Fibroblast of the aortic adventitia (primary cell): ENCODE measurements around the gene PALLD. TPM values are rescaled to one million over a fixed set of nuclear protein-coding genes. Genes with fewer than 3 reads are reported as not detected.

Source experiments
- DNase-seq: peaks from one replicate; pipeline ENCODE4 v3.0.0-alpha.2; 2010; ENCODE audit warnings: low read depth
- H3K4me3 ChIP-seq: 2 replicates; pipeline ENCODE4 v1.5.1; 2011; ENCODE audit warnings: low read depth, mild to moderate bottlenecking, control low read depth, low read length, moderate library complexity
- total RNA-seq: library from RNA; depleted of rRNA; stranded (reverse); fragments of >200 nt; gene quantifications from 2 replicates; pipeline ENCODE4 v1.2.3, GENCODE V29; 2012; ENCODE audit warnings: low replicate concordance
- TF ChIP-seq, protein P1 (sequence below): IDR thresholded peaks from 2 replicates; pipeline ENCODE4 v1.5.1; 2011; ENCODE audit warnings: mild to moderate bottlenecking, low read length, control low read depth, inconsistent platforms; ENCODE audit not compliant: insufficient read depth

PALLD gene
- total RNA-seq, 1 donor, result 52.1 TPM

DNA sequence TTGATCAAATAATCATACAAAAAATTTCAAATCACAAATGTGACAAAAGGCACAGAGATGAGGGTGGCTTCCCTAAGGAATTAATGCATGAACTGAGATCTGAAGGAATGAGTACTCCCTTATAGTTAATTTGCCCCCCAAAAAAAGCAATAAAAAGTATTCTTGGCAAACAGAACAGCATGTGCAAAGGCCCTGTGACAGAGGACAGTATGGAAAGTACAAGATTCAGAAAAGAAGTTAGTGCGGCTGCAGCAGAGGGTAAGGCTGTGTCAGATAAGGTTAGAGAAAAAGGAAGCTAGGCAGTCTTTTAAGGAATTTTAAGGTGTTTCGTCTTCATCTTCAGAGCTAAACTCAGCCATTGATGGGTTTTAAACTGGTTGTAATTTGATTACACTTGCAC lies 23.9 kb upstream of the PALLD start:
- DNase-seq, result no peak
- H3K4me3 ChIP-seq, result no peak overlapping the region
- TF ChIP-seq, protein P1, sequence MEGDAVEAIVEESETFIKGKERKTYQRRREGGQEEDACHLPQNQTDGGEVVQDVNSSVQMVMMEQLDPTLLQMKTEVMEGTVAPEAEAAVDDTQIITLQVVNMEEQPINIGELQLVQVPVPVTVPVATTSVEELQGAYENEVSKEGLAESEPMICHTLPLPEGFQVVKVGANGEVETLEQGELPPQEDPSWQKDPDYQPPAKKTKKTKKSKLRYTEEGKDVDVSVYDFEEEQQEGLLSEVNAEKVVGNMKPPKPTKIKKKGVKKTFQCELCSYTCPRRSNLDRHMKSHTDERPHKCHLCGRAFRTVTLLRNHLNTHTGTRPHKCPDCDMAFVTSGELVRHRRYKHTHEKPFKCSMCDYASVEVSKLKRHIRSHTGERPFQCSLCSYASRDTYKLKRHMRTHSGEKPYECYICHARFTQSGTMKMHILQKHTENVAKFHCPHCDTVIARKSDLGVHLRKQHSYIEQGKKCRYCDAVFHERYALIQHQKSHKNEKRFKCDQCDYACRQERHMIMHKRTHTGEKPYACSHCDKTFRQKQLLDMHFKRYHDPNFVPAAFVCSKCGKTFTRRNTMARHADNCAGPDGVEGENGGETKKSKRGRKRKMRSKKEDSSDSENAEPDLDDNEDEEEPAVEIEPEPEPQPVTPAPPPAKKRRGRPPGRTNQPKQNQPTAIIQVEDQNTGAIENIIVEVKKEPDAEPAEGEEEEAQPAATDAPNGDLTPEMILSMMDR, result no peak

DNA sequence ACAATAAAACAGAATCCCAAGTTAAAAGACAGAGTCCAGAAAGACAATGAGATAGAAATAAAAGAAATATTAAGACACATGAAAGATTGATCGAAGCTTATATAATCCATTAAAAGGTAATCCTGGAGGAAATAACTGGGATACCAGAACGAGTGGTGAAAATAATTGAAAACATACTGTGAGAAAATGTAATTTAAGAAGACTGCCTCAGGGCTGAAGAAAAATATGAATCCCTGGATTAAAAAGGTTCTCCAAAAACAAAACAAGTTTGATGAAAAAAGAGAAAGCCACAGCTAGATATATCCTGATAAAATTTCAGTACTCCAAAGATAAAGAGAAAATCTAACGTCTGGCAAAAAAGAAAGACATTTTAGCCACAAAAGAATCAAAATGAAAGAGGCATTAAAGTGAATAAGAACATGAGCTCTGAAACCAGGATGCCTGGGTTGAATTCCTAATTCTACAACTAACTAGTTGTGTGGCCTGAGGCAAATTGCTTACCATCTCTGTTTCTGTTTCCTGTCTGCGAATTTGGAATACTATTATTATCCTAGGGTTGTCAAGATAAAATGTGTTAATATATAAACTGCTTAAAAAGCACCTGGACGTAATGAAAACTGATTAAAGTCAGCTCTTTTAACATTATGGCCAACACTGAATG lies 22.1 kb upstream of the PALLD start:
- TF ChIP-seq, protein P1, result no peak
- H3K4me3 ChIP-seq, result no peak overlapping the region
- peak; percentile 14 for DNase-seq

DNA sequence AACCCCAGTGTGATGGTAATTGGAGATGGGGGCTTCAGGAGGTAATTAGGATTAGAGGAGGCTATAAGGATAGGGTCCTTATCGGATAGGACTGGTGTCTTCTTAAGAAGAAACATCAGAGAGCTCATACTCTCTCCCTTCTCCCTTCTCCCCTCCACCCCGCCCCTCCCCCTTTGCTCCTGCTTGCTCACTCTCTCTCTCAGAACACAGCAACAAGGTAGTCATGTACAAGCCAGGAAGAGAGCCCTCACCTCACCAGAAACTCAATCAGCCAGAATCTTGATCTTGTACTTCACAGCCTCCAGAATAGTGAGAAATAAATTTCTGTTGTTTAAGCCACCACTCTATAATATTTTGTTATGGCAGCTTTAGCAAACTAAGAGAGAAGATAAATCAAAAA lies 21.1 kb upstream of the PALLD start:
- TF ChIP-seq, protein P1, result no peak
- H3K4me3 ChIP-seq, result no peak overlapping the region
- DNase-seq, result no peak

DNA sequence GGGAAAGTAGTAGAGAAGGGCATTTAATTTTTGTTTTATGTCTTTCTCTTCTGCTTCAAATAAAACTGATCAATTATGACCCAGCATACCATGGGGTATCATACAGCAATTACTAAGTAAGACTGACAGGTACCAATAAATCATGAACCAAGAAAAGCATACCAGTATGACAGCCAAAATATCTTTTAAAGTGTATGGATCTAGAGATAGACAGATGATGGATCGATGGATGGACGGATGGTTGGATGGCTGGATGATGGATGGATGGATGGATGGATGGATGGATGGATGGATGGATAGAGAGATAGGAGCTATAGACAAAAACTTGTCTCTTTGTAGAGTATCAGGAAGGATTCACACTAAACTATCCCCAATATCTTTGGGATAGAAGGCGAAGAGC lies 18.0 kb upstream of the PALLD start:
- TF ChIP-seq, protein P1, result no peak
- DNase-seq, result no peak
- no peak overlapping the region for H3K4me3 ChIP-seq

DNA sequence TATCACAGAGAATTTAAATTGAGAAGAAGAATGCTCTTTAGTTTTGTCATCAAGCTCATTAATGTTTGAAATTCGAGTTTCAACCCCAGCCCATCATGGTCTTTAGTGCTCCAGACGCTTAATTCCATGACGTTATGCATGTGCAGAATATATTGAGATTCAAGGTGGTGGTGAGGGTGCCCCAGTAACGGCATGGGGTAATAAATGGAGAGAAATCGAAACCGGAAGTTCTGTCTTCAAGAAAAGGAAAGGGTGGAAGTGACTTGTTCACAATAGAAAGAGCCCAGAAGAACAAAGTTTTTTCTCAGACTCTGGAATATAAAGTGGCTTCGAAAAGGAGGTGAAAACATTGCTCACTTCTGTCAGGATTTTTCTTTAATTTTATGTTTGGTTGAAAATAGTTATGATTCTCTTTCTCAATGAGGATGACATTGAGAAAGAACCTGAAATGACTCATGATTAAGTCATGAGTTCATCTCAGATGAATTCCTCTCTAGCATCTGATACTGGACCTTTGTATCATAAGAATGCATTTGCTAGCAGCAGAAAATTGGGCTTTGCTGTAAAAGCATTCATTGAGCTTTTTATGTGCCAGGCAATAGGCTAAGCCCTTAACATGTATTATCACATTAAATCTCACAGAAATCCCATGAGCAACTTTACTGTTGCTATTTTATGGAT lies 15.8 kb upstream of the PALLD start:
- peak; percentile 86 for DNase-seq
- peak overlapping the region; percentile 74 for H3K4me3 ChIP-seq
- TF ChIP-seq, protein P1, result no peak

DNA sequence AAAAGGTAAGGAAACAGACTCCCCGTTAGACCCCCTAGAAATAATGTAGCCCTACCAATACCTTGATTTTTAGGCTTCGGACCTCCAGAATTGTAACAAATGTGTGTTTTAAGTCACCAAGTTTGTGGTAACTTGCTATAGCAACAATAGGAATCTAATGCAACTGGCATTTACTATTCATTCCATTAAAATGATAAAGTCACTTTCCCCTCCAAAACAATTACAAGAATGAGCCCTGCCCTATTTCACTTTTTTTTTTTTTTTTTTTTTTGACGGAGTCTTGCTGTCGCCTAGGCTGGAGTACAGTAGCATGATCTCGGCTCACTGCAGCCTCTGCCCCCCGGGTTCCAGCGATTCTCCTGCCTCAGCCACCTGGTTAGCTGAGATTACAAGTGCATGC lies 13.0 kb upstream of the PALLD start:
- DNase-seq, result peak; percentile 79
- TF ChIP-seq, protein P1, result no peak
- no peak overlapping the region for H3K4me3 ChIP-seq
